HepG2 (cell line): ENCODE measurements around the gene CD46. TPM values are rescaled to one million over a fixed set of nuclear protein-coding genes. Genes with fewer than 3 reads are reported as not detected.

Experiments used
- ATAC-seq: fragments of 200-7000 bp; cut with Tn5 transposase; 3 replicates; pipeline ENCODE4 v1.9.1; 2020; ENCODE audit warnings: mild to moderate bottlenecking, moderate library complexity
- BruUV-seq: library from RNA; stranded (reverse); fragments of 400-500 nt; replicated peaks from 2 replicates; lab custom pipeline; 2021; lab: Mats Ljungman, UMichigan
- CTCF ChIA-PET: fragments of 300-600 bp; formaldehyde crosslinking; extraction: SDS; loops from one replicate; lab custom pipeline; 2021; ENCODE audit warnings: low total read pairs, inconsistent platforms, low intra/inter-chr PET ratio; lab: Yijun Ruan, JAX
- POLR2A ChIA-PET: fragments of 350-600 bp; sonication (Branson Sonifier 250); formaldehyde crosslinking; loops from one replicate; lab custom pipeline; 2020; ENCODE audit warnings: antibody characterized with exemption, inconsistent platforms; lab: Yijun Ruan, JAX
- DNase-seq: peaks from one replicate; pipeline ENCODE4 v3.0.0-alpha.2; 2015; ENCODE audit warnings: low spot score
- FAIRE-seq: peaks from 3 replicates; lab custom pipeline; 2011; peaks lifted over from hg19 to GRCh38; lab: Jason Lieb, UNC
- H2AFZ ChIP-seq: one replicate; pipeline ENCODE4 v1.6.1; 2011; ENCODE audit warnings: low read length, inconsistent platforms
- H3K27ac ChIP-seq: fragments of 300-600 bp; 3 replicates; pipeline ENCODE4 v1.8.0; 2011; ENCODE audit warnings: mixed run types, mild to moderate bottlenecking, mixed read lengths, low read length, inconsistent platforms; ENCODE audit not compliant: insufficient read depth; ENCODE audit errors: extremely low read length
- H3K27me3 ChIP-seq, 2 experiments: fragments of 200-600 bp in 1 of 2; 2 replicates in 1 of 2; 3 replicates in 1 of 2; pipeline versions ENCODE4 v1.6.0 to v1.8.0; 2011; ENCODE audit warnings: low read length in 2 of 2, mild to moderate bottlenecking in 2 of 2, moderate library complexity in 2 of 2, inconsistent platforms in 1 of 2; ENCODE audit not compliant: insufficient read depth in 2 of 2, control insufficient read depth in 1 of 2
- H3K36me3 ChIP-seq, 2 experiments: fragments of 200-600 bp in 1 of 2; replicated peaks in 1 of 2; 2 replicates in 1 of 2; 3 replicates in 1 of 2; pipeline versions ENCODE4 v1.5.1 to v1.8.0; 2011; ENCODE audit warnings: low read length in 2 of 2, inconsistent platforms in 1 of 2; ENCODE audit not compliant: insufficient read depth in 2 of 2, control insufficient read depth in 1 of 2
- H3K4me1 ChIP-seq: 2 replicates; pipeline ENCODE4 v1.5.1; 2012; ENCODE audit warnings: low read length, inconsistent platforms; ENCODE audit not compliant: insufficient read depth
- H3K4me2 ChIP-seq: 2 replicates; pipeline ENCODE4 v1.6.0; 2011; ENCODE audit warnings: low read depth, low read length, inconsistent platforms
- H3K4me3 ChIP-seq, 3 experiments: fragments of 200-600 bp in 1 of 3; sonication (generic), shearing (Covaris generic) in 1 of 3; replicated peaks in 1 of 3; 2 replicates each; pipeline ENCODE4 v1.5.1; 2011 to 2016; ENCODE audit warnings: low read length in 3 of 3, inconsistent platforms in 2 of 3, low read depth in 2 of 3, mild to moderate bottlenecking in 2 of 3, control low read depth in 1 of 3, mixed read lengths in 1 of 3; ENCODE audit not compliant: insufficient read depth in 1 of 3
- H3K79me2 ChIP-seq: one replicate; pipeline ENCODE4 v1.6.1; 2011; ENCODE audit warnings: low read length, inconsistent platforms; ENCODE audit not compliant: insufficient read depth
- H3K9ac ChIP-seq: 2 replicates; pipeline ENCODE4 v1.6.0; 2011; ENCODE audit warnings: mild to moderate bottlenecking, low read depth, low read length, inconsistent platforms; ENCODE audit not compliant: insufficient read depth
- H3K9me3 ChIP-seq: 2 replicates; pipeline ENCODE4 v1.5.1; 2012; ENCODE audit warnings: mild to moderate bottlenecking, low read length
- H4K20me1 ChIP-seq: 2 replicates; pipeline ENCODE4 v1.6.0; 2011; ENCODE audit warnings: inconsistent platforms, mild to moderate bottlenecking, low read length, moderate library complexity; ENCODE audit not compliant: insufficient read depth
- CEBPB ChIP-seq: IDR thresholded peaks from 2 replicates; pipeline ENCODE4 v1.6.1; 2011; ENCODE audit warnings: low read depth, low read length, improper control_type of control experiment, borderline replicate concordance
- CERS6 ChIP-seq: sonication (generic); formaldehyde crosslinking; IDR thresholded peaks from 2 replicates; pipeline ENCODE4 v1.5.0; 2020; ENCODE audit warnings: missing genetic modification reagents
- HNRNPL ChIP-seq: fragments of 200-400 bp; formaldehyde crosslinking; IDR thresholded peaks from 2 replicates; pipeline ENCODE4 v1.6.1; 2017; ENCODE audit warnings: mild to moderate bottlenecking, low read depth, low read length
- IRX3 ChIP-seq: sonication (generic); formaldehyde crosslinking; IDR thresholded peaks from 2 replicates; pipeline ENCODE4 v1.8.1; 2023; ENCODE audit warnings: mild to moderate bottlenecking, low read depth, missing genetic modification reagents, borderline replicate concordance
- LCORL ChIP-seq, 2 experiments: fragments of 450-650 bp in 1 of 2; sonication (generic) in 1 of 2; formaldehyde crosslinking in 1 of 2; IDR thresholded peaks; 2 replicates each; pipeline versions ENCODE4 v1.5.0 to v1.6.1; 2017 to 2020; ENCODE audit warnings: antibody characterized with exemption in 1 of 2, missing genetic modification reagents in 1 of 2
- MYNN ChIP-seq: sonication (generic); formaldehyde crosslinking; IDR thresholded peaks from 2 replicates; pipeline ENCODE4 v1.4.0; 2020; ENCODE audit warnings: mild to moderate bottlenecking, low read depth, missing genetic modification reagents
- SPEN ChIP-seq: sonication (generic); formaldehyde crosslinking; IDR thresholded peaks from 2 replicates; pipeline ENCODE4 v1.5.1; 2020; ENCODE audit warnings: low read depth, mild to moderate bottlenecking, missing genetic modification reagents
- ZNF343 ChIP-seq: sonication (generic); formaldehyde crosslinking; IDR thresholded peaks from 2 replicates; pipeline ENCODE4 v1.4.0; 2020; ENCODE audit warnings: mild to moderate bottlenecking, missing genetic modification reagents
- WGBS: methylation state at CpG from one replicate; pipeline ENCODE4 v1.1.6; 2017; ENCODE audit warnings: low lambda C conversion rate; 5-methylcytosine and 5-hydroxymethylcytosine counted together
- in situ Hi-C: cut with HindIII; loops from 2 replicates; pipeline ENCODE4 v1.10.0; 2017; ENCODE audit warnings: low pct_unique_long_range_greater_than_20kb; ENCODE audit not compliant: extremely low pct_ligation_motif_present
- intact Hi-C: fragments of 100-400 bp; cut with micrococcal nuclease; formaldehyde crosslinking; loops from one replicate; pipeline ENCODE4 v1.10.0; 2022; ENCODE audit not compliant: unreplicated experiment
- polyA plus RNA-seq, 8 experiments: library from polyadenylated mRNA; depleted of rRNA in 3 of 8; stranded (reverse) in 7 of 8; unstranded in 1 of 8; fragments of >200 nt; fragmentation: Illumina TruSeq in 4 of 8; extraction: Trizol in 4 of 8; gene quantifications; 2 replicates each; pipeline versions ENCODE4 v1.2.1 to v1.2.3, GENCODE V29; 2011 to 2016; ENCODE audit warnings: low read depth in 4 of 8, missing spikeins in 1 of 8, mixed read lengths in 1 of 8; ENCODE audit not compliant: insufficient read depth in 1 of 8
- total RNA-seq, 5 experiments: library from RNA; depleted of rRNA; stranded (reverse); fragments of >200 nt; fragmentation: Illumina TruSeq; extraction: Trizol; gene quantifications; 2 replicates each; pipeline ENCODE4 v1.2.3, GENCODE V29; 2016; ENCODE audit warnings: low read depth in 1 of 5

Gene CD46
- total and polyA plus RNA-seq, 2 of the 13 experiments (the other 11 are each of a cell fraction or from before 2014, with no cell fraction given), result 130 to 277 TPM

- no peak overlapping the region for H3K9ac ChIP-seq
These were observed 58.9 kb downstream of the CD46 start for GRCh38 chr1:207810606-207811295.

More at GRCh38 chr1:207810606-207811295, 58.9 kb downstream of the CD46 start:
- 94% methylated on average over 9 of the region's 9 CpGs for WGBS
- intact Hi-C loops (loop anchor here (5.0 kb wide), 1 partner anchor 152 kb away; no protein-coding TSS in a partner anchor), in situ Hi-C loops (no loop called here)
- ChIA-PET POLR2A (no interaction called here), CTCF (interaction anchor here (1.4 kb wide), 1 partner anchor 58 kb away, joined by 5 read pairs; no protein-coding TSS in a partner anchor)
- Histone ChIP-seq H3K4me2 (no peak overlapping the region), H3K9me3 (no peaks in the 10 kb centered on the region), H3K79me2 (no peaks in the 10 kb centered on the region), H3K27me3 (no peaks in the 10 kb centered on the region), H4K20me1 (no peaks in the 10 kb centered on the region), H3K4me3 (no peak overlapping the region), H3K4me1 (peaks cover 5% of the 10 kb centered on the region), H3K36me3 (peaks cover 29 to 73% of the 10 kb centered on the region in 2 experiments; a peak in 4 of 5 replicates), H2AFZ (no peak overlapping the region), H3K27ac (no peak overlapping the region)
- TF ChIP-seq CEBPB (0 out of 2 replicates have a peak, but pooled peaks have one; percentile 6), ZNF343 (CRISPR knock-in tag) (no peak), CERS6 (CRISPR knock-in tag) (no peak), LCORL (IDR thresholded peaks at IDR 0.05) (no peak), LCORL (CRISPR knock-in tag; IDR thresholded peaks at IDR 0.05) (no peak), MYNN (CRISPR knock-in tag) (no peak), HNRNPL (no peak), SPEN (CRISPR knock-in tag) (no peak), IRX3 (no peak)
- FAIRE-seq (no peak), ATAC-seq (no peak), DNase-seq (no peak)
- no TSS peak for BruUV-seq
